Measurements from ENCODE around the gene BAX. TPM values are rescaled to one million over a fixed set of nuclear protein-coding genes. Genes with fewer than 3 reads are reported as not detected.
"Not testable (repeated sequence)": the region's sequence is repeated elsewhere in the genome, so short reads cannot be mapped to it uniquely, and the experiment has no call there.

Gene BAX
- total RNA-seq, 1 donor = 85.9 TPM

GRCh38 chr19:48922548-48923490 is 31.9 kb upstream of the BAX start:
- DNase-seq (ENCODE audit: low read depth) = no peak
- TF ChIP-seq CTCF (IDR thresholded peaks at IDR 0.05; ENCODE audit: insufficient read depth, low read depth, low read length) = no peak
- H3K4me3 ChIP-seq (ENCODE audit: low read depth, low read length) = no peak overlapping the region

- TF ChIP-seq CTCF (IDR thresholded peaks at IDR 0.05; ENCODE audit: insufficient read depth, low read depth, low read length) = no peak
- peak; percentile 77 for DNase-seq (ENCODE audit: low read depth)
- H3K4me3 ChIP-seq (ENCODE audit: low read depth, low read length) = no peak overlapping the region
Measured at GRCh38 chr19:48925240-48925843, 29.3 kb upstream of the BAX start.

- DNase-seq (ENCODE audit: low read depth); H3K4me3 ChIP-seq (ENCODE audit: low read depth, low read length): not testable (repeated sequence)
Measured at GRCh38 chr19:48925890-48926289, 28.8 kb upstream of the BAX start.

- peak; percentile 96 for DNase-seq (ENCODE audit: low read depth)
- no peak overlapping the region for H3K4me3 ChIP-seq (ENCODE audit: low read depth, low read length)
- TF ChIP-seq CTCF (IDR thresholded peaks at IDR 0.05; ENCODE audit: insufficient read depth, low read depth, low read length) = no peak
Measured at GRCh38 chr19:48926909-48927308, 27.8 kb upstream of the BAX start.

- peak; percentile 15 for DNase-seq (ENCODE audit: low read depth)
- H3K4me3 ChIP-seq (ENCODE audit: low read depth, low read length) = not testable (repeated sequence)
Measured at GRCh38 chr19:48927692-48928091, 27.0 kb upstream of the BAX start.

GRCh38 chr19:48928164-48929025 is 26.3 kb upstream of the BAX start:
- peak; percentile 39 for DNase-seq (ENCODE audit: low read depth)
- no peak for TF ChIP-seq CTCF (IDR thresholded peaks at IDR 0.05; ENCODE audit: insufficient read depth, low read depth, low read length)
- no peak overlapping the region for H3K4me3 ChIP-seq (ENCODE audit: low read depth, low read length)

GRCh38 chr19:48933382-48933932 is 21.2 kb upstream of the BAX start, which contains the start of gene DHDH:
Gene DHDH (plus strand): TSS chr19:48933699. CDS start chr19:48933722, 23 bp downstream.
- no peak for TF ChIP-seq CTCF (IDR thresholded peaks at IDR 0.05; ENCODE audit: insufficient read depth, low read depth, low read length)
- H3K4me3 ChIP-seq (ENCODE audit: low read depth, low read length) = peak within 1 kb of the TSS; percentile 56
- DNase-seq (ENCODE audit: low read depth) = peak; percentile 40

All from fibroblast of villous mesenchyme (primary cell).